IMR-90 (cell line): ENCODE measurements around the gene UCK2. TPM values are rescaled to one million over a fixed set of nuclear protein-coding genes. Genes with fewer than 3 reads are reported as not detected.

Experiments used
- ATAC-seq: fragments of 200-7000 bp; cut with Tn5 transposase; 2 replicates; pipeline ENCODE4 v1.9.1; 2020; ENCODE audit warnings: low read depth, mild to moderate bottlenecking, moderate library complexity
- BruUV-seq: library from RNA; stranded (reverse); fragments of 400-500 nt; replicated peaks from 2 replicates; lab custom pipeline; 2021; lab: Mats Ljungman, UMichigan
- CTCF ChIA-PET: fragments of 300-600 bp; formaldehyde crosslinking; extraction: SDS; loops from one replicate; lab custom pipeline; 2021; ENCODE audit warnings: antibody characterized with exemption; lab: Yijun Ruan, JAX
- POLR2A ChIA-PET: fragments of 300-600 bp; sonication (Branson Sonifier 250); formaldehyde crosslinking; loops from one replicate; lab custom pipeline; 2022; ENCODE audit warnings: antibody characterized with exemption; ENCODE audit not compliant: unreplicated experiment; lab: Charles Lee
- DNase-seq: peaks from one replicate; pipeline ENCODE4 v3.0.0; 2013
- H2AFZ ChIP-seq: replicated peaks from 2 replicates; pipeline ENCODE3; 2013; ENCODE audit warnings: low read length, mild to moderate bottlenecking; ENCODE audit not compliant: poor library complexity
- H2AK5ac ChIP-seq: 2 replicates; pipeline ENCODE4 v1.6.1; 2013; ENCODE audit warnings: low read depth, low read length, inconsistent platforms
- H2AK9ac ChIP-seq: replicated peaks from 2 replicates; pipeline ENCODE3; 2013; ENCODE audit warnings: mild to moderate bottlenecking, low read depth, low read length, moderate library complexity; ENCODE audit not compliant: poor library complexity
- H2BK120ac ChIP-seq: 2 replicates; pipeline ENCODE4 v1.6.1; 2013; ENCODE audit warnings: low read depth, low read length, inconsistent platforms
- H2BK15ac ChIP-seq: 3 replicates; pipeline ENCODE4 v1.6.1; 2013; ENCODE audit warnings: low read depth, low read length, inconsistent platforms
- H2BK20ac ChIP-seq: 2 replicates; pipeline ENCODE4 v1.6.1; 2013; ENCODE audit warnings: low read depth, mild to moderate bottlenecking, inconsistent platforms, low read length, moderate library complexity
- H2BK5ac ChIP-seq: 2 replicates; pipeline ENCODE4 v1.6.1; 2013; ENCODE audit warnings: mild to moderate bottlenecking, low read depth, low read length, inconsistent platforms; ENCODE audit not compliant: poor library complexity, severe bottlenecking
- H3K14ac ChIP-seq: replicated peaks from 2 replicates; pipeline ENCODE4 v1.6.1; 2013; ENCODE audit warnings: low read depth, low read length, inconsistent platforms
- H3K18ac ChIP-seq: 2 replicates; pipeline ENCODE4 v1.6.1; 2013; ENCODE audit warnings: low read depth, low read length, control low read depth
- H3K23ac ChIP-seq: 2 replicates; pipeline ENCODE4 v1.6.1; 2013; ENCODE audit warnings: low read depth, low read length, inconsistent platforms
- H3K27ac ChIP-seq: 2 replicates; pipeline ENCODE4 v1.5.1; 2013; ENCODE audit warnings: mild to moderate bottlenecking, control low read depth, low read length; ENCODE audit not compliant: insufficient read depth
- H3K27me3 ChIP-seq: 2 replicates; pipeline ENCODE4 v1.6.1; 2013; ENCODE audit warnings: low read length; ENCODE audit not compliant: control insufficient read depth, insufficient read depth
- H3K36me3 ChIP-seq: 2 replicates; pipeline ENCODE4 v1.6.1; 2013; ENCODE audit warnings: low read length, mixed read lengths; ENCODE audit not compliant: control insufficient read depth, insufficient read depth
- H3K4ac ChIP-seq: 2 replicates; pipeline ENCODE4 v1.6.1; 2013; ENCODE audit warnings: low read depth, low read length, inconsistent platforms
- H3K4me1 ChIP-seq: 2 replicates; pipeline ENCODE4 v1.6.1; 2013; ENCODE audit warnings: low read length, mixed read lengths; ENCODE audit not compliant: control insufficient read depth, insufficient read depth
- H3K4me2 ChIP-seq: 2 replicates; pipeline ENCODE4 v1.6.1; 2013; ENCODE audit warnings: low read depth, mild to moderate bottlenecking, control low read depth, low read length, moderate library complexity
- H3K4me3 ChIP-seq: 2 replicates; pipeline ENCODE4 v1.5.1; 2013; ENCODE audit warnings: low read depth, mild to moderate bottlenecking, control low read depth, low read length, moderate library complexity; ENCODE audit not compliant: insufficient read depth
- H3K56ac ChIP-seq: 2 replicates; pipeline ENCODE4 v1.6.1; 2013; ENCODE audit warnings: low read length, inconsistent platforms; ENCODE audit not compliant: insufficient read depth; ENCODE audit errors: extremely low read depth
- H3K79me1 ChIP-seq, 2 experiments: 2 replicates each; pipeline ENCODE4 v1.6.1; 2013; ENCODE audit warnings: low read length in 2 of 2, inconsistent platforms in 1 of 2, low read depth in 1 of 2
- H3K9ac ChIP-seq: 2 replicates; pipeline ENCODE4 v1.6.1; 2013; ENCODE audit warnings: low read depth, low read length, control low read depth
- H3K9me1 ChIP-seq: 2 replicates; pipeline ENCODE4 v1.6.1; 2013; ENCODE audit warnings: low read length, inconsistent platforms; ENCODE audit not compliant: insufficient read depth
- H3K9me3 ChIP-seq: 2 replicates; pipeline ENCODE4 v1.6.1; 2013; ENCODE audit warnings: low read length; ENCODE audit not compliant: control insufficient read depth, insufficient read depth
- H4K20me1 ChIP-seq: 2 replicates; pipeline ENCODE4 v1.6.1; 2013; ENCODE audit warnings: low read length, inconsistent platforms; ENCODE audit not compliant: insufficient read depth
- H4K5ac ChIP-seq: 2 replicates; pipeline ENCODE4 v1.6.1; 2013; ENCODE audit warnings: mild to moderate bottlenecking, low read depth, low read length, control low read depth
- H4K8ac ChIP-seq, 2 experiments: 2 replicates each; pipeline ENCODE4 v1.6.1; 2013; ENCODE audit warnings: low read depth in 2 of 2, low read length in 2 of 2, control low read depth in 1 of 2, inconsistent platforms in 1 of 2
- H4K91ac ChIP-seq: 2 replicates; pipeline ENCODE4 v1.6.1; 2013; ENCODE audit warnings: low read depth, low read length, inconsistent platforms; ENCODE audit not compliant: insufficient read depth
- BHLHE40 ChIP-seq: fragments of 150-350 bp; IDR thresholded peaks from 2 replicates; pipeline ENCODE4 v1.6.1; 2016; ENCODE audit warnings: mild to moderate bottlenecking, low read depth, low read length
- CEBPB ChIP-seq: IDR thresholded peaks from 2 replicates; pipeline ENCODE4 v1.6.1; 2012; ENCODE audit warnings: low read depth, low read length, improper control_type of control experiment
- CHD1 ChIP-seq: IDR thresholded peaks from 2 replicates; pipeline ENCODE4 v1.6.1; 2012; ENCODE audit warnings: low read depth, low read length, improper control_type of control experiment
- FOS ChIP-seq: fragments of 150-350 bp; IDR thresholded peaks from 2 replicates; pipeline ENCODE4 v1.6.1; 2016; ENCODE audit warnings: low read depth, low read length
- MAFK ChIP-seq: IDR thresholded peaks from 2 replicates; pipeline ENCODE4 v1.6.1; 2012; ENCODE audit warnings: low read depth, low read length, improper control_type of control experiment
- MAZ ChIP-seq: IDR thresholded peaks from 2 replicates; pipeline ENCODE4 v1.6.1; 2012; ENCODE audit warnings: low read depth, mild to moderate bottlenecking, low read length, improper control_type of control experiment, moderate library complexity, borderline replicate concordance
- MXI1 ChIP-seq: IDR thresholded peaks from 2 replicates; pipeline ENCODE4 v1.6.1; 2012; ENCODE audit warnings: low read depth, mild to moderate bottlenecking, low read length, moderate library complexity, borderline replicate concordance
- NFE2L2 ChIP-seq: fragments of 150-350 bp; IDR thresholded peaks from 2 replicates; pipeline ENCODE4 v1.6.1; 2016; ENCODE audit warnings: low read depth, mild to moderate bottlenecking, low read length
- POLR2A ChIP-seq: IDR thresholded peaks from 2 replicates; pipeline ENCODE4 v1.6.1; 2012; ENCODE audit warnings: mild to moderate bottlenecking, low read depth, low read length
- RAD21 ChIP-seq: IDR thresholded peaks from 2 replicates; pipeline ENCODE4 v1.6.1; 2012; ENCODE audit warnings: low read length, improper control_type of control experiment
- RCOR1 ChIP-seq: IDR thresholded peaks from 2 replicates; pipeline ENCODE4 v1.6.1; 2012; ENCODE audit warnings: mild to moderate bottlenecking, low read length, improper control_type of control experiment; ENCODE audit not compliant: insufficient replicate concordance
- RFX5 ChIP-seq: IDR thresholded peaks from 2 replicates; pipeline ENCODE4 v1.8.0; 2012; ENCODE audit warnings: low read depth, mild to moderate bottlenecking, low read length, moderate library complexity
- SMC3 ChIP-seq: fragments of 150-350 bp; IDR thresholded peaks from 2 replicates; pipeline ENCODE4 v1.6.1; 2016; ENCODE audit warnings: low read depth, mild to moderate bottlenecking, antibody characterized with exemption, low read length, moderate library complexity
- USF2 ChIP-seq: fragments of 150-350 bp; IDR thresholded peaks from 2 replicates; pipeline ENCODE4 v1.6.1; 2017; ENCODE audit warnings: mild to moderate bottlenecking, antibody characterized with exemption, low read length, low read depth
- WGBS, 2 experiments: methylation state at CpG; one replicate each; pipeline versions ENCODE4 v1.1.5 to v1.1.7; 2013; ENCODE audit warnings: missing lambda C conversion rate in 2 of 2; ENCODE audit not compliant: insufficient read length in 1 of 2; ENCODE audit errors: extremely low coverage in 2 of 2; 5-methylcytosine and 5-hydroxymethylcytosine counted together
- dilution Hi-C: fragments of 300-500 bp; cut with HindIII; formaldehyde crosslinking; loops from one replicate; pipeline ENCODE4 v1.14.3; 2018; ENCODE audit warnings: low sequenced_read_pairs; ENCODE audit not compliant: unreplicated experiment
- in situ Hi-C: fragments of 300-500 bp; cut with MboI; formaldehyde crosslinking; loops from 3 replicates; pipeline ENCODE4 v1.14.3; 2019; ENCODE audit warnings: low sequenced_read_pairs, inconsistent platforms, mixed read lengths
- intact Hi-C: fragments of 100-400 bp; cut with micrococcal nuclease; formaldehyde crosslinking; loops from 2 replicates; pipeline ENCODE4 v1.10.0; 2022
- polyA plus RNA-seq, 3 experiments: library from polyadenylated mRNA; depleted of rRNA; stranded (reverse); fragments of >200 nt; gene quantifications; 2 replicates each; pipeline ENCODE4 v1.2.3, GENCODE V29; 2012; ENCODE audit warnings: low replicate concordance in 1 of 3
- total RNA-seq: library from RNA; depleted of rRNA; stranded (reverse); fragments of >200 nt; gene quantifications from 2 replicates; pipeline ENCODE4 v1.2.3, GENCODE V29; 2012
- TF ChIP-seq, protein P1 (sequence below): conservative IDR thresholded peaks from 2 replicates; pipeline ENCODE4 v1.5.1; 2012; ENCODE audit warnings: mild to moderate bottlenecking, low read depth, low read length, improper control_type of control experiment
- TF ChIP-seq, protein P2 (sequence below): fragments of 150-350 bp; IDR thresholded peaks from 2 replicates; pipeline ENCODE4 v1.6.1; 2016; ENCODE audit warnings: low read depth, mild to moderate bottlenecking, low read length, moderate library complexity, borderline replicate concordance

The UCK2 gene
- total and polyA plus RNA-seq, 2 of the 4 experiments (the other 2 are of a cell fraction) = 83.0 to 87.8 TPM

- BruUV-seq = no TSS peak
- Histone ChIP-seq H3K9me3 (no peaks in the 10 kb centered on the region), H3K56ac (no peak overlapping the region), H2BK120ac (no peak overlapping the region), H3K9ac (no peak overlapping the region), H3K4me1 (no peaks in the 10 kb centered on the region), H3K14ac (no peak overlapping the region), H3K18ac (no peak overlapping the region), H3K79me1 (no peaks in the 10 kb centered on the region), H2BK5ac (no peak overlapping the region), H2BK15ac (no peak overlapping the region), H4K20me1 (no peaks in the 10 kb centered on the region), H2AK5ac (no peak overlapping the region), H3K4me3 (no peak overlapping the region), H2BK20ac (no peak overlapping the region), H2AFZ (no peak overlapping the region), H3K27ac (no peak overlapping the region), H3K23ac (no peak overlapping the region), H4K91ac (no peak overlapping the region), H2AK9ac (peak overlapping the region; percentile 45), H3K27me3 (no peaks in the 10 kb centered on the region), H4K8ac (no peak overlapping the region), H3K4ac (no peak overlapping the region), H3K4me2 (no peak overlapping the region), H3K9me1 (no peaks in the 10 kb centered on the region), H3K36me3 (no peaks in the 10 kb centered on the region), H4K5ac (no peak overlapping the region)
- intact Hi-C loops = loop anchor here (2.0 to 10.0 kb wide), 3 partner anchors 242 to 1133 kb away; partner anchors contain the start of genes FAM78B and POGK
- TF ChIP-seq SMC3 (no peak), FOS (no peak), CEBPB (no peak), MAFK (no peak), MXI1 (no peak), CHD1 (no peak), RCOR1 (no peak), BHLHE40 (no peak), MAZ (no peak), POLR2A (no peak), USF2 (no peak), NFE2L2 (no peak), RAD21 (no peak), RFX5 (no peak)
- TF ChIP-seq, protein P1, sequence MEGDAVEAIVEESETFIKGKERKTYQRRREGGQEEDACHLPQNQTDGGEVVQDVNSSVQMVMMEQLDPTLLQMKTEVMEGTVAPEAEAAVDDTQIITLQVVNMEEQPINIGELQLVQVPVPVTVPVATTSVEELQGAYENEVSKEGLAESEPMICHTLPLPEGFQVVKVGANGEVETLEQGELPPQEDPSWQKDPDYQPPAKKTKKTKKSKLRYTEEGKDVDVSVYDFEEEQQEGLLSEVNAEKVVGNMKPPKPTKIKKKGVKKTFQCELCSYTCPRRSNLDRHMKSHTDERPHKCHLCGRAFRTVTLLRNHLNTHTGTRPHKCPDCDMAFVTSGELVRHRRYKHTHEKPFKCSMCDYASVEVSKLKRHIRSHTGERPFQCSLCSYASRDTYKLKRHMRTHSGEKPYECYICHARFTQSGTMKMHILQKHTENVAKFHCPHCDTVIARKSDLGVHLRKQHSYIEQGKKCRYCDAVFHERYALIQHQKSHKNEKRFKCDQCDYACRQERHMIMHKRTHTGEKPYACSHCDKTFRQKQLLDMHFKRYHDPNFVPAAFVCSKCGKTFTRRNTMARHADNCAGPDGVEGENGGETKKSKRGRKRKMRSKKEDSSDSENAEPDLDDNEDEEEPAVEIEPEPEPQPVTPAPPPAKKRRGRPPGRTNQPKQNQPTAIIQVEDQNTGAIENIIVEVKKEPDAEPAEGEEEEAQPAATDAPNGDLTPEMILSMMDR = no peak
- TF ChIP-seq, protein P2, sequence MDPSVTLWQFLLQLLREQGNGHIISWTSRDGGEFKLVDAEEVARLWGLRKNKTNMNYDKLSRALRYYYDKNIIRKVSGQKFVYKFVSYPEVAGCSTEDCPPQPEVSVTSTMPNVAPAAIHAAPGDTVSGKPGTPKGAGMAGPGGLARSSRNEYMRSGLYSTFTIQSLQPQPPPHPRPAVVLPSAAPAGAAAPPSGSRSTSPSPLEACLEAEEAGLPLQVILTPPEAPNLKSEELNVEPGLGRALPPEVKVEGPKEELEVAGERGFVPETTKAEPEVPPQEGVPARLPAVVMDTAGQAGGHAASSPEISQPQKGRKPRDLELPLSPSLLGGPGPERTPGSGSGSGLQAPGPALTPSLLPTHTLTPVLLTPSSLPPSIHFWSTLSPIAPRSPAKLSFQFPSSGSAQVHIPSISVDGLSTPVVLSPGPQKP = no peak
- CTCF ChIA-PET = interaction anchor here (0.8 to 1.7 kb wide), 4 partner anchors 8 to 553 kb away, joined by 3 to 32 read pairs (median 12); no protein-coding TSS in a partner anchor
- DNase-seq (no peak), ATAC-seq (no peak)
- POLR2A ChIA-PET = no interaction called here
- dilution Hi-C loops = no loop called here
- in situ Hi-C loops = loop anchor here (25.0 kb wide), 1 partner anchor 538 kb away; no protein-coding TSS in a partner anchor
- 83% methylated on average over 4 of the region's 7 CpGs; no CpG with 5 or more reads in 1 of the 2 experiments for WGBS, 2 experiments
Measured at GRCh38 chr1:165925498-165926079, 98.2 kb downstream of the UCK2 start.
